GM18517 (cell line): Measurements from ENCODE around the gene RAB40A.
"Not testable (repeated sequence)": the region's sequence is repeated elsewhere in the genome, so short reads cannot be mapped to it uniquely, and the experiment has no call there.

Experiments used
- ATAC-seq: cut with Tn5 transposase; IDR thresholded peaks from one replicate; pipeline ENCODE4 v1.9.1; 2021; ENCODE audit warnings: mild to moderate bottlenecking, moderate library complexity; ENCODE audit not compliant: unreplicated experiment

RAB40A gene

GRCh38 chrX:103524747-103525146, 5.5 kb upstream of the RAB40A start:
- no peak for ATAC-seq

DNA sequence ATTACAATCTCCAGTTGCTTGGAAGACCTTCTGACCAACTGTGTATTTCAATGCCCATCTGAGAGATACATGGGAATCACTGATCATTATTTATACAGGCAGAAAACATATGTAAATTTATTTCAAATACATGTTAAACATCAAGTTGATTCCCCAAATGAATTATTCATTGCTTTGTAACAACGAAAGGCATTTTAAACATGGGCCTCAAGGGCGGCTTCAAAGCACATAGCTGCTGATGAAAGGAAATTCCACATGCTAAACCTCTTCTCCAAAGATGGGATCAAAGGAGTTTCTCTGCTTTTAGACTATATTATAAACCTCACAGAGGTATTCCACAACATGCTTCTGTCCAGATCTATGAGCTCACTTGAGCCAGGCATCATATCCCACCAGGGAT, 4.3 kb upstream of the RAB40A start:
- no peak for ATAC-seq

- no peak for ATAC-seq
Observed at GRCh38 chrX:103520386-103520785, 1.1 kb upstream of the RAB40A start.

- ATAC-seq = no peak
Observed at GRCh38 chrX:103518571-103518970, 718 bp downstream of the RAB40A start.

DNA sequence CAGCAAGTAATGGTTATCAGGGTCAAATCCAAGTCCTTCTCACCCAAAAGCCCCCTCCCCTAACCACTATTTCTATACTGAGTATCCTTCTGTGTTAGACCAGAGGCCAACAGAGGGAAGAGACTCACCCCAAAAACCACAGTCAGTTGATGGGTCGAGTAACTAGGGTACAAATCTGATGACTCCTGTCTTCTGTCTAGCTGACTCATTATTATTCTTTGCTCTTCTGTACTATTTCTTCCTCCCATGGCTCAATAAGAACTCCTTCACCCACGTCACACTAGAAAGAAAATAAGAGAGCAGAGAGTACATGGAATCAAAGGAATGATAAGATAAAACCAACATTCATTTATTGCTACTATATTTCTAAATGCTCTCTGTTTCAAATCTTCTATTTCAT, 2.0 kb downstream of the RAB40A start:
- ATAC-seq = no peak

DNA sequence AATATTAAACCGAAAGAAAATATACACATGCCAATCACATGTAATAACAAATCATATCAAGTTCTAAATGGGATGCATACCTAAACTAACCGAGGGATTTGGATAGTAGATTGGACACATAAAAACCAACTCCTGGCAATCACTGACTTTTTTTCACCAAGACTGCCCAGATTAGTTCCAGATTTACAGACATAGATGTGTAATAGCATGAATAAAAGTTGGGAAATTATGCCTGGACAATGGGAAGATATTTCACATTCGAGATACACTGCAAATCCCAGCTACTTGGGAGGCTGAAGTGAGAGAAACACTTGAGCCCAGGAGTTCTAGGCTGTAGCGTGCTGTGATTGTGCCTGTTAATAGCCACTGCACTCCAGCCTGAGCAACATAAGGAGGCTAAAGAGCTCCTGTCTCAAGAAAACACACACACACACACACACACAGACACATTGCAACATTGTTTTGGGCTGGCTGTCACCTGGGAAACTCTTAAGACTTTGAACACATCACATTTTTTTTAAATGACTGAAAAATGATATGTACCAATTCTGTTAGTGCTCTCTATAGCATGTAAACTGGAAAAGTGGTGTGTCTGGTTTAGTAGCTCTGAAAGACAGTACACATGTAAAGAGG, 5.7 kb downstream of the RAB40A start:
- no peak for ATAC-seq

DNA sequence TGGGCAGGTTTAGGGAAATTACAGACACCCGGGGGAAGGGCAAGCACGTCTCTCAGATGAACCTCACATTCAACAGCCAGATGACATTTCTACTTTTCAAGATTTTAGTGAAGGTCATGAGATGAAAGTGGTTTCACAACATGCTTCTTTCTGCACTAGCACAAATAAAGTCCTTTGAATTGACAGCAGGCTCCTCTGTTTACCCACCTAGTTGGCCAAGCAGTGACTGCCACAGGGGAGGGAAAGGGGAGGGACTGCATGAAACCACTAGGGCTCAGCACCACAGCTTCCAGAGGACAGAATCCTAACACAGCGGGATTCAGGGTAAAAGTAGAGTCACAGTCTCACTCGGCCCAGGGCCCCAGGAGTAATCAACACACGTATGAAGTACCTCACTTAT, 6.2 kb downstream of the RAB40A start:
- ATAC-seq = no peak

GRCh38 chrX:103510031-103510430, 9.3 kb downstream of the RAB40A start:
- no peak for ATAC-seq

- no peak for ATAC-seq
Observed at GRCh38 chrX:103503853-103504207, 15.5 kb downstream of the RAB40A start.

DNA sequence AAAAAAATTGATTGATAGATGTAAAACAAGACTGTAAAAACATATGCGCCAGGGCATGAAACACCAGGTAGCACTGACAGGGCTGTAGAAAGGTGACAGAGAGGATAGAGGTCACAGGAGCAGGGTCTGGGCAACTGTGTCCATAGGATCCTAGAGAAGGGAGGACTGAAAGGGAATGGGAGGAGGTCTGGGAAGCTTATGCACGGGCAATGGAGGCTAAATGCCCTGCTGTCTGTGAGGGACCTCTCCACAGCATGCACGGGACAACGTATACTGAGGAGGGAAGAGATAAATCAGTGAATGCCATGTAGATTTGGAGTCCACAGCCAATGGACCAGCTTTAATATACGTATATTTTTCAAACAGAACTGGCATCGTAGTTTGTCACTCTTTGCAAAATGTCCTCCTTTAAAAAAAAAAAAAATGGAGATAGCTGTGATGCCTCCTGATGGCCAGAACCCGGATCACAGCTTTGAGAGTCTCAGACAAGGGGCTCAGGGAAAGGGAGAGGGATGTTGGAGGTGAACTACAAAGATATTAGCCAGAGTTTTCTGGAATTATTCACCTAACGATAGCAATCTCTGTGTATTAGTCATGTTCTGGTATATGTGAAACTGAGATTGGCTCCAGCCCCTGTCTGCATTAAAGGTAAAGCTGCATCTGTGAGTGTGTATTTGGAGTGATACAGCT, 16.0 kb downstream of the RAB40A start:
- no peak for ATAC-seq

- no peak for ATAC-seq
Observed at GRCh38 chrX:103498786-103499185, 20.5 kb downstream of the RAB40A start.

GRCh38 chrX:103495786-103496185, 23.5 kb downstream of the RAB40A start:
- ATAC-seq = no peak

GRCh38 chrX:103493578-103493977, 25.7 kb downstream of the RAB40A start:
- not testable (repeated sequence) for ATAC-seq

DNA sequence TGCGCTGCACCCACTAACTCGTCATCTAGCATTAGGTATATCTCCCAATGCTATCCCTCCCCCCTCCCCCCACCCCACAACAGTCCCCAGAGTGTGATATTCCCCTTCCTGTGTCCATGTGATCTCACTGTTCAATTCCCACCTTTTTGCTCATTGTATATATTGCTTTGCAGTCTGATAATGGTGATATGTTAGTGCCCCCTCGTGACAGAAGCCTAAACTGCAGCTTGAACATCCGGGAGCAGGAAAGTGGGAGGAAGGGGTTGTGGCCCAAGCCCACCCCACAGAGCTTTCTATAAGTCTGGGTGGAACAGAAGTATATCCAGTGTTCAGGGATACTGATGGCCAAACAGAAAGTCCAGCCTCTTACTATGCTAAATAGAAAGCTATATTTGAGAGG, 29.6 kb downstream of the RAB40A start:
- not testable (repeated sequence) for ATAC-seq

DNA sequence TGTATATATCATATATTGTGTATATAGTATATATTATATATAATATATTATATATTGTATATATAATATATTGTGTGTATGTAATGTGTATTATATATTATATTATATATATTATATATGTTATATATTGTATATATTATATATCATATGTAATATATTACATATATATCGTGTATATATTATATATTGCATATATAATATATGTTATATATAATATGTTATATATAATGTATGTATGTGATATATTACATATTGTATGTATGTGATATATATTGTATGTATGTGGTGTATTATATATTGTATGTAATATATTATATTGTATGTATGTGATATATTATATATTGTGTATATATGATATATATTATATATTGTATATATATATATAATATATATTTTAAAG, 30.5 kb downstream of the RAB40A start:
- no peak for ATAC-seq

DNA sequence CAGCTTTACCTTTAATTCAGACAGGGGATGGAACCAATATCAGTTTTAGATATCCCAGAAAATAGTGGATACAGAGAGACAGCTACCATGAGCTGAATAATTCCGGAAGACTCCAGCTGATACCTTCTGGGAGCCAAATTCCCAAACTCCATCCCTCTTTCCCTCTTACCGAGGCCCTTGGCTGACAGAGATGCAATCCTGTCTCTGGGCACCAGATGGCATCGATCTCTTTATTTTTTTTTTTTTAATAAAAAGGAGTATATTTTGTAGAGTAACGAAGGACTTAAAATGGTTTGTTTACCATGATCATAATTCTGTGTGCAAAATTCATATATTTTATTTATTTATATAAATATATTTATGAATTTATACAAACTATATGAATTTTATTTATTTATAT, 31.0 kb downstream of the RAB40A start:
- ATAC-seq = no peak

DNA sequence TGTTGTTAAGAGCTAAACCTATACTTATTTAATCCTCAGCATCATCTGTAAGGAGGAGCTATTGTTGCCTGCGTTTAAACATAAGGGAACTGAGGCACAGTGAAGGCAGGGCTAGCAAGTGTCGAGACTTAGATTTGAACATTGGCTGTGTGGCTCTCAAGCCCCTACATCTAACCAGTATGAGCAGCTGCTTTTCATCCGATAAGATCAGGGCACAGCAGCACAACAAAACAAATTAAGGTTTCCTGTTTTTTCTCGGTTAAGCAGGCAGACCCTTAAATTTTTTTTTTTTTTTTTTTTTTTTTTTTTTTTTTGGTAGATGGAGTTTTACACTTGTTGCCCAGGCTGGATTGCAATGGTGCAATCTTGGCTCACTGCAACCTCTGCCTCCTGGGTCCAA, 35.6 kb downstream of the RAB40A start:
- no peak for ATAC-seq

DNA sequence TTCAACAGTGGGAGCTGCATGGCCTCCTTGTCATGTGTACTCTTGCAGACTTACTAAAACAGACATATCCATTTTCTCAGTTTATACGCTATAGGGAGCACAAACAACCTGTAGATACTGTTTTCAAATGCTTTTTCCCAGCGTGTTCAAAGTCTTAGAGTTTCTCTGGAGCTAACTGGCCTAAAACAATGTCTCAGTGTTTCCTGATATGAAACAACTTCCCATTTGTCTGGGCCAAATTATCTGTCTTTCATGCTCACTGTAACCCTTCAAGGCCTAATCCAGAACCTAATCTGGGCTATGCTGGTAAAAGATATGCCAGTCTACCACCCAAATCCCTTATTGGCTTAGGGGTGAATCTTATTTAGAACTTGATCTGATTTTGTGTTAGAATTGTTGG, 38.8 kb downstream of the RAB40A start:
- no peak for ATAC-seq

DNA sequence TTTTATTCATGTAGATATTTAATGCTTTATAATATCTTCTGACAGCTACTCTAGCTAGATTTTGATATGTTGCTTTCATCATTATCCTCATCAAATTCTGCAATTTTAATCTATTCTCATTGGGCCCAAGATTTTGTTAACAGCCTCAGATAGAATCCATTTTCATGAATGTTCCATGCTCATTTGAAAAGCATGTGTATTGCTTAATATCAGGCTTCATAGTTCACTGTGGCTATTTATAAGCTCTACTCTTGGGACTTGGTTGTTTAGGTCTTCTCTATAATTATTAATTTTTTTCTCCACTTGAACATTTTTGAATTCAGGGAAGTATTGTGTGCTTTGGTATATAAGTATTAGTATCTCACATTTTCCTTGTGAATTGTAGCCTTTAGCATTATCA, 41.8 kb downstream of the RAB40A start:
- ATAC-seq = no peak

- ATAC-seq = no peak
Observed at GRCh38 chrX:103475381-103475780, 43.9 kb downstream of the RAB40A start.

GRCh38 chrX:103469977-103470376, 49.3 kb downstream of the RAB40A start:
- ATAC-seq = not testable (repeated sequence)

DNA sequence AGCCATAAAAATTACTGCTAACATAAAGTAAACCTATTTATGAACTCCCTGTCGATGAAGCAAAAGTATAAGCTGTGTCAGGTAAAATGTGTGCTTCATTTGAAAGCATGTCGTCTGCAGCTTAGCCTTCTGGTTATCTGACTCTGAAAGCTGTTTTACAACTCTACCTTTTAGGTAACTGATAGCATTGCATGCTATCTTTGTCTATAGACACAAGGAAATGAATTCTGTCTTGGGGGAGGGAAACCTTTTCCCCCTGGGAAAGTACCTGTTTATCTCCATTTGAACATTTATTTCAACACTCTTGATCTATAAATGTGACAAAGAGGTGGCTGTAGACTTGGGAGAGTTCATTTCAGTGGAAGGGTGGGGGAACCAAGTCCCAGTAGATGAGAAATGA, 51.4 kb downstream of the RAB40A start:
- ATAC-seq = no peak

- ATAC-seq = no peak
Observed at GRCh38 chrX:103467156-103467555, 52.1 kb downstream of the RAB40A start.
